HCT116 (cell line): ENCODE results near the gene IL6ST. TPM values are rescaled to one million over a fixed set of nuclear protein-coding genes. Genes with fewer than 3 reads are reported as not detected.

Source experiments
- ATAC-seq: fragments of 200-7000 bp; cut with Tn5 transposase; 2 replicates; pipeline ENCODE4 v1.9.1; 2020; ENCODE audit warnings: mild to moderate bottlenecking, moderate library complexity
- BruUV-seq: library from RNA; stranded (reverse); fragments of 400-500 nt; replicated peaks from 2 replicates; lab custom pipeline; 2021; lab: Mats Ljungman, UMichigan
- CTCF ChIA-PET: fragments of 300-600 bp; sonication (Branson Sonifier 250); formaldehyde crosslinking; loops from one replicate; lab custom pipeline; 2021; ENCODE audit warnings: antibody characterized with exemption; lab: Charles Lee
- POLR2A ChIA-PET: fragments of 300-600, 350-600 bp; sonication (Branson Sonifier 250); formaldehyde crosslinking; loops from one replicate; lab custom pipeline; 2021; ENCODE audit warnings: antibody characterized with exemption; lab: Charles Lee
- RAD21 ChIA-PET, 2 experiments: fragments of 300-600 bp; sonication (Branson Sonifier 250); formaldehyde crosslinking; loops; one replicate each; lab custom pipeline; 2023; ENCODE audit warnings: low total read pairs in 2 of 2; ENCODE audit not compliant: uncharacterized antibody in 2 of 2, unreplicated experiment in 2 of 2, low non-redundant PET in 1 of 2; lab: Charles Lee
- DNase-seq: peaks from one replicate; pipeline ENCODE4 v3.0.0-alpha.2; 2010; ENCODE audit warnings: low read depth, low spot score
- H2AFZ ChIP-seq: fragments of 200-600 bp; shearing (Covaris generic), sonication (generic); 2 replicates; pipeline ENCODE4 v1.6.1; 2017; ENCODE audit warnings: low read depth, mixed run types, mixed read lengths, antibody characterized with exemption, low read length; ENCODE audit not compliant: poor library complexity, severe bottlenecking
- H3K27ac ChIP-seq: 2 replicates; pipeline ENCODE4 v1.5.1; 2012; ENCODE audit warnings: low read depth, low read length
- H3K27me3 ChIP-seq: fragments of 200-600 bp; sonication (generic); 2 replicates; pipeline ENCODE4 v1.6.1; 2016; ENCODE audit warnings: mixed run types, low read length, mixed read lengths; ENCODE audit not compliant: insufficient read depth
- H3K36me3 ChIP-seq, 2 experiments: fragments of 200-500 bp in 1 of 2; fragments of 200-600 bp in 1 of 2; sonication (Bioruptor generic) in 1 of 2; sonication (generic) in 1 of 2; 2 replicates each; pipeline versions ENCODE4 v1.5.1 to v1.6.1; 2014 to 2016; ENCODE audit warnings: low read length in 2 of 2, inconsistent platforms in 1 of 2, mixed read lengths in 1 of 2, mixed run types in 1 of 2; ENCODE audit not compliant: insufficient read depth in 2 of 2, control insufficient read depth in 1 of 2
- H3K4me1 ChIP-seq, 2 experiments: fragments of 200-600 bp in 1 of 2; sonication (generic) in 1 of 2; 2 replicates each; pipeline versions ENCODE4 v1.5.1 to v1.6.1; 2012 to 2017; ENCODE audit warnings: low read length in 2 of 2, inconsistent platforms in 1 of 2, mild to moderate bottlenecking in 1 of 2, mixed read lengths in 1 of 2, mixed run types in 1 of 2, moderate library complexity in 1 of 2; ENCODE audit not compliant: insufficient read depth in 2 of 2, control insufficient read depth in 1 of 2
- H3K4me2 ChIP-seq: fragments of 200-600 bp; sonication (generic); 2 replicates; pipeline ENCODE4 v1.6.1; 2017; ENCODE audit warnings: mixed run types, low read length, mixed read lengths
- H3K4me3 ChIP-seq, 2 experiments: fragments of 200-600 bp in 1 of 2; sonication (generic) in 1 of 2; replicated peaks in 1 of 2; 2 replicates each; pipeline ENCODE4 v1.5.1; 2011 to 2016; ENCODE audit warnings: low read length in 2 of 2, control low read depth in 1 of 2, low read depth in 1 of 2, mild to moderate bottlenecking in 1 of 2, mixed read lengths in 1 of 2, mixed run types in 1 of 2
- H3K79me2 ChIP-seq: fragments of 200-600 bp; sonication (generic); 2 replicates; pipeline ENCODE4 v1.6.1; 2017; ENCODE audit warnings: mild to moderate bottlenecking, mixed run types, low read length, moderate library complexity, mixed read lengths; ENCODE audit not compliant: insufficient read depth
- H3K9ac ChIP-seq: fragments of 200-600 bp; sonication (generic); 2 replicates; pipeline ENCODE4 v1.6.1; 2016; ENCODE audit warnings: low read length, mixed read lengths
- H3K9me2 ChIP-seq: fragments of 200-600 bp; sonication (generic), shearing (Covaris generic); 2 replicates; pipeline ENCODE4 v1.6.1; 2017; ENCODE audit warnings: mixed run types, mild to moderate bottlenecking, moderate library complexity; ENCODE audit not compliant: insufficient read depth
- H3K9me3 ChIP-seq, 2 experiments: fragments of 200-500 bp in 1 of 2; fragments of 200-600 bp in 1 of 2; sonication (Bioruptor generic) in 1 of 2; sonication (generic) in 1 of 2; 2 replicates each; pipeline ENCODE4 v1.6.1; 2014 to 2017; ENCODE audit warnings: low read length in 2 of 2, mixed read lengths in 2 of 2, inconsistent platforms in 1 of 2, low read depth in 1 of 2, mild to moderate bottlenecking in 1 of 2, mixed run types in 1 of 2, moderate library complexity in 1 of 2; ENCODE audit not compliant: control insufficient read depth in 1 of 2, insufficient read depth in 1 of 2
- H4K20me1 ChIP-seq: fragments of 200-600 bp; sonication (generic), shearing (Covaris generic); 2 replicates; pipeline ENCODE4 v1.6.1; 2017; ENCODE audit warnings: mixed run types, mild to moderate bottlenecking, moderate library complexity; ENCODE audit not compliant: insufficient read depth
- CBX3 ChIP-seq: IDR thresholded peaks from 2 replicates; pipeline ENCODE4 v1.6.1; 2012; ENCODE audit warnings: low read depth
- CEBPB ChIP-seq: IDR thresholded peaks from 2 replicates; pipeline ENCODE4 v1.6.1; 2012; ENCODE audit warnings: low read depth
- CTCF ChIP-seq, 3 experiments: fragments of 200-600 bp in 1 of 3; sonication (generic) in 1 of 3; IDR thresholded peaks in 2 of 3; conservative IDR thresholded peaks in 1 of 3; 2 replicates each; pipeline ENCODE4 v1.5.1; 2012 to 2017; ENCODE audit warnings: low read depth in 2 of 3, low read length in 2 of 3, antibody characterized with exemption in 1 of 3, borderline replicate concordance in 1 of 3, control low read depth in 1 of 3, mild to moderate bottlenecking in 1 of 3, mixed read lengths in 1 of 3, mixed run types in 1 of 3, moderate library complexity in 1 of 3; ENCODE audit not compliant: insufficient read depth in 1 of 3
- EGR1 ChIP-seq: IDR thresholded peaks from 2 replicates; pipeline ENCODE4 v1.6.1; 2012; ENCODE audit warnings: low read depth
- EZH2 ChIP-seq: fragments of 200-600 bp; sonication (generic); IDR thresholded peaks from 2 replicates; pipeline ENCODE4 v1.6.1; 2017; ENCODE audit warnings: antibody characterized with exemption, mixed run types
- POLR2A ChIP-seq: IDR thresholded peaks from 2 replicates; pipeline ENCODE4 v1.7.0; 2011; ENCODE audit warnings: borderline replicate concordance; ENCODE audit not compliant: insufficient read depth, insufficient read length; ENCODE audit errors: extremely low read depth
- POLR2AphosphoS5 ChIP-seq: IDR thresholded peaks from 2 replicates; pipeline ENCODE4 v1.6.1; 2011; ENCODE audit warnings: mild to moderate bottlenecking, low read depth, low read length, moderate library complexity
- REST ChIP-seq: IDR thresholded peaks from 2 replicates; pipeline ENCODE4 v1.6.1; 2012; ENCODE audit warnings: low read depth
- SP1 ChIP-seq: IDR thresholded peaks from 2 replicates; pipeline ENCODE4 v1.6.1; 2012; ENCODE audit warnings: low read depth
- SRF ChIP-seq: IDR thresholded peaks from 2 replicates; pipeline ENCODE4 v1.6.1; 2012; ENCODE audit warnings: low read depth
- TCF7L2 ChIP-seq: IDR thresholded peaks from 2 replicates; pipeline ENCODE4 v1.7.0; 2011; ENCODE audit warnings: borderline replicate concordance, inconsistent platforms; ENCODE audit not compliant: insufficient read depth, insufficient read length; ENCODE audit errors: extremely low read depth
- ZFX ChIP-seq: fragments of 450-650 bp; IDR thresholded peaks from 2 replicates; pipeline ENCODE4 v1.6.1; 2017
- ZNF274 ChIP-seq: fragments of 200-500 bp; sonication (Bioruptor generic); IDR thresholded peaks from 2 replicates; pipeline ENCODE4 v1.6.1; 2014; ENCODE audit warnings: mild to moderate bottlenecking, low read depth, low read length, inconsistent platforms
- intact Hi-C: fragments of 100-400 bp; cut with micrococcal nuclease; formaldehyde crosslinking; loops from 2 replicates; pipeline ENCODE4 v1.10.0; 2022
- total RNA-seq: library from RNA; stranded (reverse); gene quantifications from one replicate; pipeline ENCODE4 v1.2.1, GENCODE V29; 2021; ENCODE audit not compliant: unreplicated experiment

The IL6ST gene
- total RNA-seq, 1 experiment from 2014 or later: 26.5 TPM

- Histone ChIP-seq H3K4me3 (no peak overlapping the region), H3K4me1 (no peaks in the 10 kb centered on the region), H3K9me3 (no peaks in the 10 kb centered on the region), H4K20me1 (no peaks in the 10 kb centered on the region), H2AFZ (no peak overlapping the region), H3K36me3 (no peaks in the 10 kb centered on the region), H3K9me2 (no peaks in the 10 kb centered on the region), H3K4me2 (no peak overlapping the region), H3K79me2 (no peaks in the 10 kb centered on the region), H3K27me3 (no peaks in the 10 kb centered on the region), H3K9ac (no peak overlapping the region), H3K27ac (no peak overlapping the region)
- no peak for TF ChIP-seq ZFX
- TF ChIP-seq EZH2: no peak
- TF ChIP-seq EGR1: no peak
- TF ChIP-seq REST: no peak
- no peak for TF ChIP-seq CEBPB
- no peak for TF ChIP-seq SRF
- TF ChIP-seq TCF7L2: no peak
- no peak for TF ChIP-seq POLR2AphosphoS5
- no peak for TF ChIP-seq SP1
- no peak for TF ChIP-seq CTCF (IDR thresholded peaks at IDR 0.05 in 2 of 3, conservative IDR thresholded peaks at IDR 0.05 in 1 of 3; ENCODE audit: borderline replicate concordance in 1 of 3, insufficient read depth in 1 of 3, low read depth in 2 of 3, low read length in 2 of 3)
- no peak for TF ChIP-seq POLR2A
- TF ChIP-seq ZNF274: no peak
- no peak for TF ChIP-seq CBX3
- intact Hi-C loops: no loop called here
- no peak for DNase-seq
- no peak for ATAC-seq
- RAD21 ChIA-PET: no interaction called here
- CTCF ChIA-PET: no interaction called here
- POLR2A ChIA-PET: no interaction called here
- no TSS peak for BruUV-seq
Observed at GRCh38 chr5:55966284-55966683, 28.5 kb downstream of the IL6ST start.
